ENCODE results near the gene SLC8A1. TPM values are rescaled to one million over a fixed set of nuclear protein-coding genes. Genes with fewer than 3 reads are reported as not detected.

Gene SLC8A1
- total and polyA plus RNA-seq, 2 of the 13 experiments (the other 11 are each of a cell fraction or from before 2014, with no cell fraction given), result not detected

DNA sequence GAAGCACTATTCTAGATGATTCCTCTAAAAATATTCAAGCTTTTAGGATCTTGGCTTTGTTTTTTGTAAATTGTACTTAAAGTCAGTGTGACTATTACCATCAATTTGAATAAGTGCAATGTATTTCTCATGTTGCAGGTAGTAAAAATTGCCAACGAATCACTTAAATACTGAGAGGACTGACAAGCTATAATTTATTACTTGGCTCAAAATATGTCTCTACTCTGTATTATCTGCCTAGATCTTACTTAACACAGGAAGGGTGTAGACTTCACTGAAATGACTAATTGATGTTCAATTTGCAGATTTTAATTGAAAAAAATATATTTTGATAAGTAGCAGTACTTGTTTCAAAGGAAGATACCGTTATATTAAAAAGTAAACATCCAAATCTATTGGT is 202.3 kb downstream of the SLC8A1 start:
- FAIRE-seq, result no peak
- in situ Hi-C loops (cut with HindIII; ENCODE audit: extremely low pct_ligation_motif_present, low pct_unique_long_range_greater_than_20kb) (no loop called here), intact Hi-C loops (cut with micrococcal nuclease; ENCODE audit: unreplicated experiment) (no loop called here)
- no TSS peak for BruUV-seq (replicated peaks)
- 3% methylated on average over 2 of the region's 2 CpGs for WGBS (ENCODE audit: low lambda C conversion rate)
- Histone ChIP-seq H3K4me3 (replicated peaks in 1 of 3; ENCODE audit: insufficient read depth in 1 of 3, low read depth in 2 of 3, low read length in 3 of 3) (no peak overlapping the region), H3K9ac (ENCODE audit: insufficient read depth, low read depth, low read length) (no peak overlapping the region), H4K20me1 (ENCODE audit: insufficient read depth, low read length) (no peaks in the 10 kb centered on the region), H3K4me1 (ENCODE audit: insufficient read depth, low read length) (no peaks in the 10 kb centered on the region), H3K9me3 (ENCODE audit: low read length) (no peaks in the 10 kb centered on the region), H2AFZ (ENCODE audit: low read length) (no peak overlapping the region), H3K79me2 (ENCODE audit: insufficient read depth, low read length) (no peaks in the 10 kb centered on the region), H3K36me3 (replicated peaks in 1 of 2; ENCODE audit: control insufficient read depth in 1 of 2, insufficient read depth in 2 of 2, low read length in 2 of 2) (no peaks in the 10 kb centered on the region), H3K27me3 (ENCODE audit: control insufficient read depth in 1 of 2, insufficient read depth in 2 of 2, low read length in 2 of 2) (no peaks in the 10 kb centered on the region), H3K27ac (ENCODE audit: extremely low read length, insufficient read depth, low read length) (no peak overlapping the region), H3K4me2 (ENCODE audit: low read depth, low read length) (no peak overlapping the region)
- ATAC-seq, result no peak
- no peak for DNase-seq (ENCODE audit: low spot score)
- ChIA-PET CTCF (ENCODE audit: low intra/inter-chr PET ratio, low total read pairs) (no interaction called here), POLR2A (no interaction called here)
- no peak for TF ChIP-seq SNRNP70 (IDR thresholded peaks at IDR 0.05; ENCODE audit: low read depth, low read length)
- no peak for TF ChIP-seq SIN3A (IDR thresholded peaks at IDR 0.05; ENCODE audit: borderline replicate concordance, low read depth, low read length)
- TF ChIP-seq HNRNPL (IDR thresholded peaks at IDR 0.05; ENCODE audit: low read depth, low read length), result no peak
- TF ChIP-seq, protein P1, sequence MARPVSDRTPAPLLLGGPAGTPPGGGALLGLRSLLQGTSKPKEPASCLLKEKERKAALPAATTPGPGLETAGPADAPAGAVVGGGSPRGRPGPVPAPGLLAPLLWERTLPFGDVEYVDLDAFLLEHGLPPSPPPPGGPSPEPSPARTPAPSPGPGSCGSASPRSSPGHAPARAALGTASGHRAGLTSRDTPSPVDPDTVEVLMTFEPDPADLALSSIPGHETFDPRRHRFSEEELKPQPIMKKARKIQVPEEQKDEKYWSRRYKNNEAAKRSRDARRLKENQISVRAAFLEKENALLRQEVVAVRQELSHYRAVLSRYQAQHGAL (CRISPR knock-in tag; IDR thresholded peaks at IDR 0.05; ENCODE audit: not compliant biosample characterization), result no peak
- TF ChIP-seq CAMTA2 (CRISPR knock-in tag; IDR thresholded peaks at IDR 0.05; ENCODE audit: borderline replicate concordance), result no peak
- TF ChIP-seq ZNF251 (CRISPR knock-in tag; IDR thresholded peaks at IDR 0.05), result no peak
- no peak for TF ChIP-seq MBNL3 (CRISPR knock-in tag; conservative IDR thresholded peaks at IDR 0.05)
- no peak for TF ChIP-seq CC2D1A (CRISPR knock-in tag; IDR thresholded peaks at IDR 0.05)
- TF ChIP-seq STAT5B (CRISPR knock-in tag; IDR thresholded peaks at IDR 0.05), result no peak
- TF ChIP-seq, protein P2, sequence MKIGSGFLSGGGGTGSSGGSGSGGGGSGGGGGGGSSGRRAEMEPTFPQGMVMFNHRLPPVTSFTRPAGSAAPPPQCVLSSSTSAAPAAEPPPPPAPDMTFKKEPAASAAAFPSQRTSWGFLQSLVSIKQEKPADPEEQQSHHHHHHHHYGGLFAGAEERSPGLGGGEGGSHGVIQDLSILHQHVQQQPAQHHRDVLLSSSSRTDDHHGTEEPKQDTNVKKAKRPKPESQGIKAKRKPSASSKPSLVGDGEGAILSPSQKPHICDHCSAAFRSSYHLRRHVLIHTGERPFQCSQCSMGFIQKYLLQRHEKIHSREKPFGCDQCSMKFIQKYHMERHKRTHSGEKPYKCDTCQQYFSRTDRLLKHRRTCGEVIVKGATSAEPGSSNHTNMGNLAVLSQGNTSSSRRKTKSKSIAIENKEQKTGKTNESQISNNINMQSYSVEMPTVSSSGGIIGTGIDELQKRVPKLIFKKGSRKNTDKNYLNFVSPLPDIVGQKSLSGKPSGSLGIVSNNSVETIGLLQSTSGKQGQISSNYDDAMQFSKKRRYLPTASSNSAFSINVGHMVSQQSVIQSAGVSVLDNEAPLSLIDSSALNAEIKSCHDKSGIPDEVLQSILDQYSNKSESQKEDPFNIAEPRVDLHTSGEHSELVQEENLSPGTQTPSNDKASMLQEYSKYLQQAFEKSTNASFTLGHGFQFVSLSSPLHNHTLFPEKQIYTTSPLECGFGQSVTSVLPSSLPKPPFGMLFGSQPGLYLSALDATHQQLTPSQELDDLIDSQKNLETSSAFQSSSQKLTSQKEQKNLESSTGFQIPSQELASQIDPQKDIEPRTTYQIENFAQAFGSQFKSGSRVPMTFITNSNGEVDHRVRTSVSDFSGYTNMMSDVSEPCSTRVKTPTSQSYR (CRISPR knock-in tag; IDR thresholded peaks at IDR 0.05; ENCODE audit: borderline replicate concordance), result no peak
- TF ChIP-seq, protein P3, sequence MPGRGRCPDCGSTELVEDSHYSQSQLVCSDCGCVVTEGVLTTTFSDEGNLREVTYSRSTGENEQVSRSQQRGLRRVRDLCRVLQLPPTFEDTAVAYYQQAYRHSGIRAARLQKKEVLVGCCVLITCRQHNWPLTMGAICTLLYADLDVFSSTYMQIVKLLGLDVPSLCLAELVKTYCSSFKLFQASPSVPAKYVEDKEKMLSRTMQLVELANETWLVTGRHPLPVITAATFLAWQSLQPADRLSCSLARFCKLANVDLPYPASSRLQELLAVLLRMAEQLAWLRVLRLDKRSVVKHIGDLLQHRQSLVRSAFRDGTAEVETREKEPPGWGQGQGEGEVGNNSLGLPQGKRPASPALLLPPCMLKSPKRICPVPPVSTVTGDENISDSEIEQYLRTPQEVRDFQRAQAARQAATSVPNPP (CRISPR knock-in tag; IDR thresholded peaks at IDR 0.05), result no peak
- no peak for TF ChIP-seq ZNF746 (CRISPR knock-in tag; IDR thresholded peaks at IDR 0.05)
- no peak for TF ChIP-seq KDM5B (CRISPR knock-in tag; IDR thresholded peaks at IDR 0.05; ENCODE audit: borderline replicate concordance)
- TF ChIP-seq JUNB (CRISPR knock-in tag; IDR thresholded peaks at IDR 0.05; ENCODE audit: borderline replicate concordance), result no peak
